GM18873 (cell line): ENCODE data around the gene COPE.

Experiments
- ATAC-seq: cut with Tn5 transposase; IDR thresholded peaks from one replicate; pipeline ENCODE4 v1.9.1; 2021; ENCODE audit warnings: mild to moderate bottlenecking, moderate library complexity, moderate number of reproducible peaks; ENCODE audit not compliant: unreplicated experiment, low FRiP score

The COPE gene

GRCh38 chr19:18856385-18857126 lies 62.6 kb downstream of the COPE start:
- ATAC-seq = no peak

- no peak for ATAC-seq
Observed at GRCh38 chr19:18855647-18856384, 63.4 kb downstream of the COPE start.

GRCh38 chr19:18854982-18855381 lies 64.2 kb downstream of the COPE start:
- ATAC-seq = no peak

- ATAC-seq = no peak
Observed at GRCh38 chr19:18853755-18854427, 65.3 kb downstream of the COPE start.

- no peak for ATAC-seq
Observed at GRCh38 chr19:18852648-18853047, 66.5 kb downstream of the COPE start.

GRCh38 chr19:18851673-18852325 lies 67.4 kb downstream of the COPE start:
- ATAC-seq = no peak

- ATAC-seq = no peak
Observed at GRCh38 chr19:18850471-18851375, 68.5 kb downstream of the COPE start.

GRCh38 chr19:18849838-18850400 lies 69.3 kb downstream of the COPE start:
- no peak for ATAC-seq
